Hematopoietic multipotent progenitor cell treated with erythropoietin and hydrocortisone succinate and interleukin-3 and kit ligand, for 4 days (in vitro differentiated cells): ENCODE measurements around the gene TATDN2.
A peak's percentile ranks its signal among the peaks of the same experiment; 100 is the strongest.

Source experiments
- DNase-seq: peaks from one replicate; pipeline ENCODE4 v3.0.0-alpha.2; 2015

TATDN2 gene

GRCh38 chr3:10320320-10320677, 72.0 kb downstream of the TATDN2 start:
- DNase-seq: no peak

- DNase-seq: no peak
Measured at GRCh38 chr3:10321630-10322351, 73.5 kb downstream of the TATDN2 start.

- peak; percentile 71 for DNase-seq
Measured at GRCh38 chr3:10322352-10322710, 74.1 kb downstream of the TATDN2 start.

- DNase-seq: no peak
Measured at GRCh38 chr3:10327592-10327991, 79.3 kb downstream of the TATDN2 start.

GRCh38 chr3:10328460-10329071, 80.3 kb downstream of the TATDN2 start:
- no peak for DNase-seq

- no peak for DNase-seq
Measured at GRCh38 chr3:10329495-10330015, 81.3 kb downstream of the TATDN2 start.

GRCh38 chr3:10330319-10330718, 82.1 kb downstream of the TATDN2 start:
- DNase-seq: no peak
